Hippocampal formation (tissue), 2 donors: ENCODE data around the gene ST3GAL3.

Experiments
- DNase-seq, 2 donors: peaks; one replicate each; lab custom pipeline; 2025; lab: John Stamatoyannopoulos, UW

Gene ST3GAL3

DNA sequence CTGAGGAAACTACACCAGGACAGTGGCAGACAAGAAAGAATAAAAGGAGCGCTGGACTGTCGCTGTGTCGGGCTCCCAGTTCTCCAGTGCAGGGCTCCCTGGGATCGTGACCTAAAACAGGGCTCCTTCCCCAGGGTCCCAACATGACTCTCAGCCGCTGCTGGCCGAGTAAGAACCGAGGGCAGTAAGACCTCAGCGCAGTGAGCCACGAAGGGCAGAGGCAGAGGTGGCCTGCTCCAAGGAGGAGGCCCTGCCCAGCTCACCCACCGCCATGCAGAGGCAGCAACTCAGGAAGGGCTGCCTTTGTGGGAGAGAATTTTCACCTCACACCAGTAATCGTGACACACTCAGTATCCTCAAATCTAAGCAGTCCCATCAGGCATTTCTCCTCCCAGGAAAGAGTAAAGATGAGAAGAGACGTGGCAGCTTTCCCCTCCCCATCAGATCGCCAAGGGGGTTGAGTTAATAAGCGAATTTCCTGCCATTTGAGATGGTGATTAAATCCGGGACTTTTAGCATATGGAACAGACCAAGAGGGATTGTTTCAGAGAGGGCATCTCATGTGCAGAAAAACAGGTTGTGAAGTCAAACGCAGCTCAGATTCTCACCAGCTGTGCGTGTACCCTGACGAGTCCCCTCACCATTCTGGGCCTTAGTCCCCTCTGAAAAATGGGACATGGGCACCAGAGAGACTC, 206.5 kb downstream of the ST3GAL3 start:
- no peak for DNase-seq

DNA sequence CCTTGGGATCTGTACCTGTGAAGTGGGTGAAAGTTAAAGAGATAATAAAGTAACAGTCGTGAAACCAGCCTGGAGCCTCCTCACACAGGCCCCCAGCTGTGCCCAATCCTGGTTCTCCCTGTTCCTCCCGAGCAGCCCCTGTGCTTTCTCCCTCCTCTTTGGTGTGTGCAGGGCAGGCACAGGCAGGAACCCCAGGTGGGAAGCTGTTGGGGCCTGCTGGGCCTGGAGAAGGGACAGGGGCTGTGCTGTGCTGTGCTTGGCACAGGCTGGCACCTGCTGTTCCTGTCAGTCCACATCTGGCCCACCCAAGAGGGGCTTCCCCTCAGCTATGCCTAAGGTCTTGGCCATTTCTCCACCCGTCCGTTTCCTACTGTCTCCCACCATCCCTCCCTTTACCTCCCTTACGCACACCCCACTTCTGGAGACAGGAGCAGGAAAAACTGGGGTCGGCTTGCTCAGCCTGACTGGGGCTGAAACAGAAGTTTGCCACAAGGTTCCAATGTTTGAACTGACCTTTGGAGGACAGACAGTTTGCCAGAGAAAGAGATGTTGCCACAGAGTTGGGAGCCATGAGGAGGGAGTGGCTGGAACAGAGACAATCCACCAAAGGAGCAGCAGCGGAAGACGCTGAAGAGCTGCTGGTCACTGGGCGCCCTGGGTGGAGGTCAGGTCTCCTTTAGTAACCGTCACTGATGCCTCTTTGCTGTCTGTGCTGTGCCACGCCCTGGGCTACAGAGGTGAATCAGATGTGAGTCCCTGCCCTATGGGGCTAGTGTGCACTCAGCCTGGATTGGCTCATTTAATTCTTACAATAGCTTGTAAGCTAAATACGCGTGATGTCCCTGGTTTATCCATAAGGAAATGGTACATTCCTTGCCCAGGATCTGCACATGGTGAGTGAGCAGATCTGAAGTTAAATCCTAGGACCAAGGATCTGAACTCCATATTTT, 207.5 kb downstream of the ST3GAL3 start:
- DNase-seq: no peak

DNA sequence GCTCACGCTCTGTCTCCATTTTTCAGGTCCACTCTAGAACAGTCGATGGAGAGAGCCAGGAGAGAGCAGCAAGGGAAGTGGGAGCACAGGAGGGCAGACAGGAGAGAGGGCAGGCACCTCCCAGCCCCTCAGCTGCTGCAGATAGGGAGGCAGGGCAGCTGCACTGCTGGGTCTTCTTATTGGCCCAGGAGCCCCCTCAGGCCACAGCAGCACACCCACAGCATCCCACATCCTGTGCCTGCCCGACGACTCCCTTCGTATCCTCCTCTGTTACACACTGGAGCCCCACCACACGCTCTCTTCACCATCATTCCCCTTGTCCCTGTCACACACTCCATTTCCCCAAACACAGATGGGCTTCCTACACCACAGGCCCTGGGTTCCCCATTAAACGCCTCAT, 212.6 kb downstream of the ST3GAL3 start:
- DNase-seq: no peak

DNA sequence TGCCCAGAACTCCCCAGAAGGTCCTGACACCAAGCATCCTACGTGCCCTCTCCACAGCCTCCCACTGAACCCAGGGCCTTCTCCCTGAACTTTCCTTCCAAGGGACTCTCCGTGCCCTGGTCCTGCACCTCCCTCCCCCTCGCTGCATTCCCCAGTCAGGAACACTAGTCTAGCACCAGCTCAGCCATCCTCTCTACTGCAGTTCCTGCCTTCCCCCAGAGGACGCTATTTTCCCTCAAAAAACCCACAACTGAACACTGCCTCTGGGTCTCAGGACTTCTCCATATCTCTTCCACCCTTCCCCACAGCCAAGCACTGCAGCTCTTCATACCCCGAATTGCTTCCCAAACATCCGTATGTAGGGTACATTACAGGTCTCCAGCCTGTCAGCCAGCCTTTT, 213.7 kb downstream of the ST3GAL3 start:
- DNase-seq: no peak

DNA sequence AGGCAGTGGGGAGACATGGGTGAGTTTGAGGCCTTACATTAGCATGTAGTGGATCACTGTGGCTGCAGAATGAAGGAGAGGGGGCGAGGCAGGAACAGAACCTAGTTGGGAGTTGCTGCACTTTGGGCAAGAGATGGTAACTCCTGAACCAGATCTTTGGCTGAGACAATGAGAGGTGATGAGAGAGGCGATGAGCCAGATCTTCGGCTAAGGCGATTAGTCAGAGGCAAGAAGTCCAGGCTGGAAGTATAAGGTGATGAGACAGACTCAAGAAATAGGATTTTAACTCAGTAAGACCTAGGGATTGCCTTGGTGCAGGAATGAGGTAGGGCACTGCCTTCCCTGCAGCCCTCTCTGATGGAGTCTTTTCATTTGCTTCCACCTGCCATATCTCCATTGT, 217.2 kb downstream of the ST3GAL3 start:
- DNase-seq: no peak

DNA sequence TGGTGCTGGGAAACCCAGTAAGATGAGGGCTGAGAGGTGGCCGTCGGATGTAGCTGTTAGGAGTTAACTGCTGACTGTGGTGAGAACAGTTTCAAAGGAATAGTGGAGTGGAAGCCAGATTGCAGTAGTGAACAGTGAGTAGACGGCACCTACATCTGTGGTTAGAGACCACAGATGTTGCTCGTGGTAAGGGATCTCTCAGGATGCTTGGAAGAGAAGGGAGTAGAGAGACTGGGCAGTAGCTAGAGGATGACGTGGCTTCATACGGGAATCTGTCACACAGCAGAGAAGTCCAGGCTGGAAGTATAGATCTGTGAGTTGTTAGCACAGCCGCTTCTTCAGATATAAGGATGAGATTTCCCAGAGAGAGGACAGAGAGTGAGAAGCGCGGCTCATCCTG, 218.5 kb downstream of the ST3GAL3 start:
- no peak for DNase-seq

DNA sequence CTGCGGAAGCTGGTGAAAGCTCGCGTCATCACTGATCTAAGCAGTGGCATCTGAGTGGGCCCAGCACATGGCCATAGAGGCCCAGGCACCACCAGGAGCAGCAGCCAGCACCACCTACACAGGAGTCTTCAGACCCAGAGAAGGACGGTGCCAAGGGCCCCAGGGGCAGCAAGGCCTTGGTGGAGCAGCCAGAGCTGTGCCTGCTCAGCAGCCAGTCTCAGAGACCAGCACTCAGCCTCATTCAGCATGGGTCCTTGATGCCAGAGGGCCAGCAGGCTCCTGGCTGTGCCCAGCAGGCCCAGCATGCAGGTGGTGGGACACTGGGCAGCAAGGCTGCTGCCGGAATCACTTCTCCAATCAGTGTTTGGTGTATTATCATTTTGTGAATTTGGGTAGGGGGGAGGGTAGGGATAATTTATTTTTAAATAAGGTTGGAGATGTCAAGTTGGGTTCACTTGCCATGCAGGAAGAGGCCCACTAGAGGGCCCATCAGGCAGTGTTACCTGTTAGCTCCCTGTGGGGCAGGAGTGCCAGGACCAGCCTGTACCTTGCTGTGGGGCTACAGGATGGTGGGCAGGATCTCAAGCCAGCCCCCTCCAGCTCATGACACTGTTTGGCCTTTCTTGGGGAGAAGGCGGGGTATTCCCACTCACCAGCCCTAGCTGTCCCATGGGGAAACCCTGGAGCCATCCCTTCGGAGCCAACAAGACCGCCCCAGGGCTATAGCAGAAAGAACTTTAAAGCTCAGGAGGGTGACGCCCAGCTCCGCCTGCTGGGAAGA, 223.0 kb downstream of the ST3GAL3 start:
- DNase-seq: no peak

DNA sequence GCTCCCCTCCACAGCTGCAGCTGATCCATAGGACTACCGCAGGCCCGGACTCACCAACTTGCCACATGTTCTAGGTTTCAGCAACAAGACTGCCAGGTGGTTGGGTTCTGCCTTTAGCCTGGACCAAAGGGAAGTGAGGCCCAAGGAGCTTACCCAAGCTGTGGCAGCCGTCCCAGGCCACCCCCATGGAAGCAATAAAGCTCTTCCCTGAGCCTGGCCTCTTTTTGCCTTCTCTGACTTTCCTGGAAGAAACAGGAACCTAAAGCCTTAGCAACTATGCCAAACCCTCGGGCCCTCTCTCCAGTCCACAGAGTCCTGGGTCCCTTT, 223.6 kb downstream of the ST3GAL3 start:
- DNase-seq: no peak

DNA sequence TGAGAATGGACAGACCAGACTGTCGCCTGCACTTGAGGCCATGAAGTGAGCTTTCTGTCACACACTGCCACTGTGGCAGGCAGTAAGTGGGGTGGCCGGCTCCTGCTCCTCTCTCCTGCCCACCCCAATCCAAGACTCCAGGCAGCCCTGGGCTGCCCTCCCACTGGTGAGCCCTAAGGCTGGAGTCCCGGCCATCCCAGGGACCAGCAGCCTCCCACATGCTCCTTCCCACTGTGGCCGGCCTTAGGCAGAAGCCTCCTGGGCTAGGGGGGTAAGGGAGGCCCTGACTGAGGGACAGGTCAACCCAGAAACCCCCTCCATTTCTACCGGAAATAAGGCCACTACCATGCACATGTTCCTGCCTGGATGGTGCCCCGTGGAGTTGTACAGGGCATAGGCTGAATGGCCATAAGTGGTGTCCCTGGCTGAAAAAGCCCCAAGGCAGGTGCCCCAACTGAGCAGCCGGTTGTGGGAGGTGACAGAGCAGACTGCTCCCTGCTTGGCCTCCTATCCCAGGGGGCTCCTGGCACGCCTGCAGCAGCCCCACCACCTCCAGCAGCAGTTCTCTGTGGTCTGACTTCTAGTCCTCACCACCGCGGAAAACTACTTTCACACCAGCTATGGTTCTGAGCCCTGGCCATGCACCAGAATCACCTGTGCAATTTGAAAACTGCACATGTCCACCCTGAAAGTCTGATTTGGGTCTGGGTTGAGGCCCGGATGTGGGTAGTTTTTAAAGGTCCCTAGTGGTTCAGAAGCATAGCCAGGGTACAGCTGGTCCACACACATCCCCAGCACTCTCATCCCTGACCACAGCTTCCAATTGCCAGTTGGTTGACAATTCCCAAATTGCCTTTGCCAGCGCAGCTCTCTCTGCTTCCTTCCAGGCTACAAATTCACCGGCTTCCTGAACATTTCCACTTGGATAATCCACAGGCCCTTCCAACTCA, 224.7 kb downstream of the ST3GAL3 start:
- no peak for DNase-seq

DNA sequence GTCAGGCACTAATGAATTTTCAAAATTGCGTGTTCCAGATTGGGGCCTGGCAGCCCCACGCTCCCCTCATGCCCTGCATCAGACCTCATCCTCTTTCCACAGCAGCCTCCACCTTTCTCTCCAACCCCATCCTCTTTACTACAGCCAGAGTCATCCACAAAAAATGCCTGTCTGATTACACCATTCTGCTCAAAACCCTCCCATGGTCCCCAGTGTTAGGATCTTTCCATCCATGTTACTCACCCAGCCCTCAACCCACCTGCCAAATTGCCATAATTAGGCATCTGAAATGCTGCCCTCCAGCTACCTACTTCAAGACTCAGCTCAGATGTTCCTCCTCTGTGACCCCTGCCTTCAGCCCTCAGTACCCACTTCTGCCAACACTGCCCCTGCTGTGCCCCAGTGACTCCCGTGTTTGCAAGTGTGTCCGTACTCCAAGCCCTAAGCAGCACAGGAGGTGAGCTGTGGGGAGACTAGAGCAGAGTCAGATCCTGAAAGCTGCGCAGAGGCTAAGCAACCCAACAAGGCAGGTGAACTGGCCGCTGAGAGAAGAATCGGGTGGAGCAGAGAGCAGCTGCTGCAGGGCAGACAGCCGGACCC, 225.6 kb downstream of the ST3GAL3 start:
- no peak for DNase-seq

DNA sequence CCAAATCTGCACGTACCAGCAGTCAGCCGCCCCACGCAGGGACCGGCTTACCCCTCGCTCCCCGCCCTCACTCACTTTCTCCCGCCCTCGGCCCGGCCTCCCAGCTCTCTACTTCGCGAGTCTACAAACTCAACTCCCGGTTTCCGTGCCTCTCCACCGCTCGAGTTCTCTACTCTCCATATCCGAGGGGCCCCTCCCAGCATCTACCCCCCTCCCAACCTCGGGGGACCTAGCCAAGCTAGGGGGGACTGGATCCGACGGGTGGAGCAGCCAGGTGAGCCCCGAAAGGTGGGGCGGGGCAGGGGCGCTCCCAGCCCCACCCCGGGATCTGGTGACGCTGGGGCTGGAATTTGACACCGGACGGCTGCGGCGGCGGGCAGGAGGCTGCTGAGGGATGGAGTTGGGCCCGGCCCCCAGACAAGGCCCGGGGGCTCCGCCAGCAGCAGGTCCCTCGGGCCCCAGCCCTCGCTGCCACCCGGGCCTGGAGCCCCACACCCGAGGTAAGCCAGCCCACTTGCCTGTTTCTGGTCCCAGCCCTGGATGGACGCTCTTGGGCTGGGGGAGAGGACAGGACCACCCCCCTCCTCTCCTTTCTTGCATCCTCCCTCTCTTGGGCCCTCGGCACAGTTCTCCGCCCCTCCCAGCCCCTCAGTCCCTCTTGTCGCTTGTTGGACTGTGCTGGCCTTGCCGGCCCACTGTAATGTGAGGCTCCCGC, 226.2 kb downstream of the ST3GAL3 start, which contains the start of gene ARTN:
ARTN (plus strand) TSS at position 416 of the 715 bp plus-strand sequence. CDS start 1,856 bp downstream, outside the sequence.
- DNase-seq: no peak

DNA sequence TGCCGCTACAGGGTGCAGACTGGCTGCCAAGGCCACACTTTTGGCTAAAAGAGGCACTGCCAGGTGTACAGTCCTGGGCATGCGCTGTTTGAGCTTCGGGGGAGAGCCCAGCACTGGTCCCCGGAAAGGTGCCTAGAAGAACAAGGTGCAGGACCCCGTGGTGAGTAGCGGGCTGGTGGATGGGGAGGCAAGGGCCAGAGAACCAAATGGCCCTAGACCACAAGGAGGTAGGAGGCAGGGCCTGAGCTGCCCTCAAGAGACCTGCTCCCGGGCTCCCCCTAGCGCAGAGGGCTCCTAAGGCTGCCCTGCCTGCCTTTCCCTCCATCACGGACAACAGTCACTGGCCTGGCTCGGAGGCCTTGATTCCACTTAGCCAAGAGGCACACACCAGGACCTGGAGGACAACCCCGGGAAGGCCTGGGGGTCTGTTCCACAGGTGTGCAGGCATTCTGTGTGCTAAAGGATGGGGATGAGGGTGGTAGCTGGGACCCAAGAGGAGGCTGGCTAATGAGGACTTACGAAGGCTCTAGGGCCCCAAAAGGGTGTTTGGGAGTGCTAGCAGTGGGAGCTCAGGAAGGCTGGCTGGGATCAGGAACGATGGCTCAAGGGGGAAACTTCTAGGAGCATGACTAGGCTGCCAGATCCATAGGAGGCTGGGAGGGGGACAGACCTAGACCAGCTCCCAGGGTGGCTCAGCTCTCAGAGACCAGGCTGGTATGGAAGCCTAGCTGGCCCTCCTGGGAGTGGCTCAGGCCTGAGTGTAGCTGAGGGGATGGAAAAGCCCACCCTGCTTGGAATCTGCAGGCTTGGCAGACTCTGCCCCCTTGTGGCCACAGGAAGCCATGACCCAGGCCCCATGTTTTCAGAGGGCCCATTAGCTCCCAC, 227.0 kb downstream of the ST3GAL3 start:
- peak; percentile 17 to 42 for DNase-seq

DNA sequence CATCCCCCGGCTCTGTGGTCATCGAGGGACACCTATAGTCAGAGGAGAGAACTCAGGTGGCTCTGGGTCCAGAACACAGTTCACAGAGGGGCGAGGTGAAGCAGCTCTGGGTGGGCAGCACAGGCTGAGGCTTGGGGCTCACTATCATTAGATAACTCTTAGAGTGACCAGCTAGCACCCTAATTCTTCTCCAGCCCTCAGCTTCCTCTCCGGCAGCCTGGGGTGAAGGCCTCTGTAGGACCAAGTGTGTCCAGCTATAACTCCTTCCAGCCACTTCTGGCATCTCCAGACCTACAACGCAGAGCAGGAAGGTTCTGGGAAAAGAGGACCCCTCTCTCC, 227.6 kb downstream of the ST3GAL3 start:
- no peak for DNase-seq

DNA sequence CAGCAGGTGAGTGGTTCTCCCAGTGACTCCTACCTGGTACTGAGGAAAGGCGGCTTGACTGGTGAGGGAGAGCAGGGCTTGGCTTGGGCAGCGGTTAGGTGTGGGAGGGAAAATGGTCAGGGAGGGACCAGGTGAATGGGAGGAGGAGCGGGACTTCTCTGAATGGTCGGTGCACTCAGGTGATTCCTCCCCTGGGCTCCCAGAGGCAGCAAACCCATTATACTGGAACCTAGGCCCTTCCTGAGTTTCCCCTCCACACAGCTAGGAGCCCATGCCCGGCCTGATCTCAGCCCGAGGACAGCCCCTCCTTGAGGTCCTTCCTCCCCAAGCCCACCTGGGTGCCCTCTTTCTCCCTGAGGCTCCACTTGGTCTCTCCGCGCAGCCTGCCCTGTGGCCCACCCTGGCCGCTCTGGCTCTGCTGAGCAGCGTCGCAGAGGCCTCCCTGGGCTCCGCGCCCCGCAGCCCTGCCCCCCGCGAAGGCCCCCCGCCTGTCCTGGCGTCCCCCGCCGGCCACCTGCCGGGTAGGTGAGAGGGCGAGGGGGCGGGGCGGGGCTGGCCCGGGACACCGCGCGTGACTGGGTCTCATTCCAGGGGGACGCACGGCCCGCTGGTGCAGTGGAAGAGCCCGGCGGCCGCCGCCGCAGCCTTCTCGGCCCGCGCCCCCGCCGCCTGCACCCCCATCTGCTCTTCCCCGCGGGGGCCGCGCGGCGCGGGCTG, 228.5 kb downstream of the ST3GAL3 start:
- no peak for DNase-seq

DNA sequence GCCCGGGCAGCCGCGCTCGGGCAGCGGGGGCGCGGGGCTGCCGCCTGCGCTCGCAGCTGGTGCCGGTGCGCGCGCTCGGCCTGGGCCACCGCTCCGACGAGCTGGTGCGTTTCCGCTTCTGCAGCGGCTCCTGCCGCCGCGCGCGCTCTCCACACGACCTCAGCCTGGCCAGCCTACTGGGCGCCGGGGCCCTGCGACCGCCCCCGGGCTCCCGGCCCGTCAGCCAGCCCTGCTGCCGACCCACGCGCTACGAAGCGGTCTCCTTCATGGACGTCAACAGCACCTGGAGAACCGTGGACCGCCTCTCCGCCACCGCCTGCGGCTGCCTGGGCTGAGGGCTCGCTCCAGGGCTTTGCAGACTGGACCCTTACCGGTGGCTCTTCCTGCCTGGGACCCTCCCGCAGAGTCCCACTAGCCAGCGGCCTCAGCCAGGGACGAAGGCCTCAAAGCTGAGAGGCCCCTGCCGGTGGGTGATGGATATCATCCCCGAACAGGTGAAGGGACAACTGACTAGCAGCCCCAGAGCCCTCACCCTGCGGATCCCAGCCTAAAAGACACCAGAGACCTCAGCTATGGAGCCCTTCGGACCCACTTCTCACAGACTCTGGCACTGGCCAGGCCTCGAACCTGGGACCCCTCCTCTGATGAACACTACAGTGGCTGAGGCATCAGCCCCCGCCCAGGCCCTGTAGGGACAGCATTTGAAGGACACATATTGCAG, 229.3 kb downstream of the ST3GAL3 start:
- no peak for DNase-seq

DNA sequence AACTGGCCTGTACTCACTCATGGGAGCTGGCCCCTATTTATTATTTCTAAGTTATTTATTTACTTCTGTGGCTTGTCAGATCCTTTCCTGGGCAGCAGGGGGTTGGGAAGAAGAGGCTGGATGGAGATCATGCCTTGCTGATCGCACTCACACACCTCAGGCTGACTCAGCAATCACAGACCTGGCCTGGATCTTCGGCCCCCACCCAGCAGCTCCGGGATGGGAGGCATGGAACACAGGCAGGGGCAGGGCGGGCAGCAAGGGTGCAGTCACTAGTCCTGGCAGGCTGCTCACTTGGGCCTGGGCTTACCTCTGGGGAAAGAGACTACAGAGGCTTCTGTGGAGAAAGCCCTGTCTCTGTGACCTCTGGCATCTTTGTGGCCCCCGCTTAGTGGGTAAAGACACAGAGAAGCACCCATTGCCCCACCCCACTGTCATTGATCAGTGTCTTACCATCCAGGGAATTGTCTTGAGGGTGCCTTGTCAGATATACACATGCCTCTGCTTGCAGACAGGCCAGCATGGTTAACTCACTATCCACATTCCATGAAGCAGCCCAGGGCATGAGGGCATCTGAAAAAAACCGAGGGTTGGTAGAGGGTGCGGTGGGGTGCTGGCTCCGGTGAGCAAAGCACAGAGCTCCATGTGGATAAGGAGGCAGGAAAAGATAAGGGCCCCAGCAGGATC, 230.0 kb downstream of the ST3GAL3 start:
- no peak for DNase-seq

DNA sequence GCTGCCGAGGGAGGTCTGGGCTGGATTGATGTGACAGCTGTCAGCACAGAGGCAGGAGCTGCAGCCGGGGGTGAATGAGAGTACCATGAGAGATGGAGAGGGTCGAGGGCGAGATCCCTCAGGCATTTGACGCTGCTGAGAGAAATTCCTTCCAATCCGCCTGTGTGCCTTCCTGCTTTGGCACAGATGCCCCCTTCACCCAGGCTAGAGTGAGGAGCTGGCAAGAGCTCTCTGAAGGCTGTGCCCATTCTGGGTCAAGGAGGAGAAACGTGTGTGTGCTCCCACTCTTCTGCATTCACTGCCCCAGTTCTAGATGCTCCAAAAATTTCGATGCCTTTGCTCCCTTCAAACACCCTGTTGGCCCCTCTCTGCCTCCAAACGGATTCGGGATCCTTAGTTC, 231.0 kb downstream of the ST3GAL3 start:
- no peak for DNase-seq
